GM19452 (cell line): ENCODE data around the gene NFIC.
"Not testable (repeated sequence)": the region's sequence is repeated elsewhere in the genome, so short reads cannot be mapped to it uniquely, and the experiment has no call there.

Experiments used
- ATAC-seq: cut with Tn5 transposase; IDR thresholded peaks from one replicate; pipeline ENCODE4 v1.9.1; 2021; ENCODE audit not compliant: unreplicated experiment

The NFIC gene

GRCh38 chr19:3365836-3366752 lies at the start of gene NFIC:
Gene NFIC, plus strand, starts transcription at chr19:3366583. Its CDS starts 54 bp downstream, at chr19:3366637.
- ATAC-seq, result no peak

GRCh38 chr19:3316659-3317207 lies 49.6 kb upstream of the NFIC start:
- ATAC-seq, result no peak

- ATAC-seq, result no peak
Observed at GRCh38 chr19:3319643-3320353, 46.6 kb upstream of the NFIC start.

- ATAC-seq, result no peak
Observed at GRCh38 chr19:3320354-3320670, 46.1 kb upstream of the NFIC start.

DNA sequence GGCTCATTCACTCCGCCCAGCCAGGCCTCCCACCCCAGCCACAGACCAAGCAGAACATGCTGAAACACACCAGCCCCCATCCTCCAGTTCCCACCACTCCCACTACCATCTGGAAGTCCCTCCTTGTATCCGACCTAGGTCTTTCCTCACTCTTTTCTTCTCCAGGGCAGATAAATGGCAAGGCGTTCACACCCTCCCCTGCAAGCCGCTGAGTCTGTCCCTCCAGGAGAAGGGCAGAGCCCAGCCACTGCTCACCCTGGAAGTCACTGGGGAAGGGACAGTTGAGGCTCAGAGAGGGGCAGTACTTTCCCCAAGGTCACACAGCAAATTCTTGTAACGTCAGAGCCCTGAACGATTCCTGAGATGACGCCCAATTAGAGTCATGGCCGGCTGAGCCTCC lies 45.5 kb upstream of the NFIC start:
- ATAC-seq, result no peak

- ATAC-seq, result no peak
Observed at GRCh38 chr19:3321696-3322095, 44.7 kb upstream of the NFIC start.

DNA sequence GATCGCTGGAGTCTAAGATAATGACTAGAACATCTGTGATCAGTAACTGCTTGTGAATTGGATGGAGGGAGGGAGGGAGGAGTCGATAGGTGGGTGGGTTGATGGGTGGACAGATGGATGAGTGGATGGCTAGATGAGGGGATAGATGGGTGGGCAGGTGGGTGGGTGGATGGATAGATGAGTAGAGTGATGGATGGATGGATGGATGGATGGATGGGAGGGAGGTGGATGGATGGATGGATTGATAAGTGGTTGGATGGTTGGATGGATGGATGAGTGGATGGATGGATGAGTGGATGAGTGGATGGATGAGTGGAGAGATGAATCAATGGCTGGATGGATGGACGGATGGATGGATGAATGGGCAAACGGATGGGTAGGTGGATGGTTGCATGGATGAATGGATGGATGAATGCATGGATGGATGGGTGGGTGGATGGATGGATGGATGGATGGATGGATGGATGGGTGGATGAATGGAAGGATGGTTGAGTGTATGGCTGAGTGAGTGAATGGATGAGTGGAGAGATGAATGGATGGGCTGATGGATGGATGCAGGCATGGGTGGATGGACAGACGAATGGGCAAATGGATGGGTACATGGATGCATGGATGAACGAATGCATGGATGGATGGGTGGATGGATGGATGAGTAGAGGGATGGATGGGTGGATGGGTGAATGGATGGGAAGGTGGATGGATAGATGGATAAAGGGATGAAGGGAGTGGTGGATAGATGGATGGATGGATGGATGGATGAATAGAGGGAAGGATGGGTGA lies 44.0 kb upstream of the NFIC start:
- ATAC-seq, result no peak

DNA sequence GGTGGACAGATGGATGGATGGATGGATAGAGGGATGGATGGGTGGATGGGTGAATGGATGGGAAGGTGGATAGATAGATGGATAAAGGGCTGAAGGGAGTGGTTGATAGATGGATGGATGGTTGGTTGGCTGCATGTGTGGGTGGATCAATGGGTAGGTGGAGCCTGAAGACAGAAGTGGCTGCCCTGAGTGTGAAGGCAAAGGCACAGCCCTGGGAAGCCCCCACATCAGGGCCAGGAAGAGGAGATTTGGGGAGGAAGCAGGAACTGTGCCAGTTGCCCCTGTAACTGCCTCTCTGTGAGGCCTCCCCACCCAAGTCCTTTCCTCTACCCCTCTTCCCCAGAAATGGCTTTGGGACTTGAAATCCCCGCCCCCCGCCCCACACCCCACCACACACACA lies 43.4 kb upstream of the NFIC start:
- no peak for ATAC-seq

- ATAC-seq, result no peak
Observed at GRCh38 chr19:3323658-3324057, 42.7 kb upstream of the NFIC start.

DNA sequence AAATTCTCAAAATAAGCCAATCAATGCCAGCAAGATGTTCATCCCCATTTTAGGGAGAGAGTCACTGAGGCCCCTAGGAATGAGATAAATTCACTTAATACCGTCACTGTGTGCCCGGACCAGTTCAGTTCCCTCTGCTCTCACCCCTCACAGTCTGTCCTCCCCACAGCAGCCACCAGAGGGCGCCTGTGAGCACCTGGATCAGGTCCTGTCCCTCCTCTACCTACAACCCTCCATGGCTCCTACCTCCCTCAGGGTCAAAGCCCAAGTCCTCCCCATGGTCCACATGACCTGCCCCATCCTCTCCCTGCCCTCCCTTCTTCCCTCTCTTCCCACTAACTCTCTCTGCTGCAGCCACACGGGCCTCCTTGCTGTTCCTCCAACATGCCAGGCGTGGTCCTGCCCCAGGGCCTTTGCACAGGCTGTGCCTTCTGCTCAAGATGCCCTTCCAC lies 42.0 kb upstream of the NFIC start:
- ATAC-seq, result no peak

GRCh38 chr19:3325451-3325850 lies 40.9 kb upstream of the NFIC start:
- no peak for ATAC-seq

GRCh38 chr19:3328743-3329142 lies 37.6 kb upstream of the NFIC start:
- ATAC-seq, result no peak

- ATAC-seq, result no peak
Observed at GRCh38 chr19:3330047-3330446, 36.3 kb upstream of the NFIC start.

DNA sequence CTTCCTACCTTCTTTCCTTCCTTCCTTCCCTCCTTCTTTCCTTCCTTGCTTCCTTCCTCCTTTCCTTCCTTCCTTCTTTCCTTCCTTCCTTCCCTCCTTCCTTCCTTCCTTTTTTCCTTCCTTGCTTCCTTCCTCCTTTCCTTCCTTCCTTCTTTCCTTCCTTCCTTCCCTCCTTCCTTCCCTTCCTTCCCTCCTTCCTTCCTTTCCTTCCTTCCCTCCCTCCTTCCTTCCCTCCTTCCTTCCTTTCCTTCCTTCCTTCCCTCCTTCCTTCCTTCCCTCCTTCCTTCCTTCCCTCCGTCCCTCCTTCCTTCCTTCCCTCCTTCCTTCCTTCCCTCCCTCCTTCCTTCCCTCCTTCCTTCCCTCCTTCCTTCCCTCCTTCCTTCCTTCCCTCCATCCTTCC lies 34.2 kb upstream of the NFIC start:
- ATAC-seq, result not testable (repeated sequence)

DNA sequence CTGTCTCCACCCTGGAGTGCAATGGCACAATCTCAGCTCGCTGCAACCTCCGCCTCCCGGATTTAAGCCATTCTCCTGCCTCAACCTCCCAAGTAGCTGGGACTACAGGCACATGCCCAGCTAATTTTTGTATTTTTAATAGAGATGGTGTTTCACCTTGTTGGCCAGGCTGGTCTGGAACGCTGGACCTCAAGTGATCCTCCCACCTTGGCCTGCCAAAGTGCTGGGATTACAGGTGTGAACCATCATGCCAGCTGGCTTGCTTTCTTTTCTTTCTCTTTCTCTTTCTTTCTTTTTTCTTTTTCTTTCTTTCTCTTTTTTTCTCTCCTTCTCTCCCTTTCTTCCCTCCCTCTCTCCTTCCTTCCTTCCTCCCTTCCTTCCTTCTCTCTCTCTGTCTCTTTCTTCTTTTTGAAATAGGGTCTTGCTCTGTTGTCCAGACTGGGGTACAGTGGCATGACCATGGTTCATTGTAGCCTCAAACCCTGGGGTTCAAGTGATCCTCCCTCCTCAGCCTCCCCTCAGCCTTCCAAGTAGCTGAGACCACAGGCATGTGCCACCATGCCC lies 33.3 kb upstream of the NFIC start:
- ATAC-seq, result no peak

DNA sequence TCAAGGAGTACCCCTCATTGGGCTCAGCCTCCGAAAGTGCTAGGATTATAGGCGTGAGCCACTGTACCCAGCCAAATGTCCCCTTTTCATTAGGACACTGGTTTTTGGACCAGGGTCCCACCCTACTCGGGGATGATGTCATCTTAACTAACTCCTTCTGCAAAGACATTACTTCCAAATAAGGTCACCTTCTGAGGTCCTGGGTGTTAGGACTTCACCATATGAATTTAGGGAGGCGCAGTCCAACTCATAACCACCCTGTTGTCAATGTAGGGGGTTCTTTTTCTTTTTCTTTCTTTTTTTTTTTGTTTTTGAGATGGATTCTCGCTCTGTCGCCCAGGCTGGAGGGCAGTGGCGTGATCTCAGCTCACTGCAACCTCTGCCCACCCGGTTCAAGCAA lies 32.7 kb upstream of the NFIC start:
- no peak for ATAC-seq

GRCh38 chr19:3334749-3335430 lies 31.5 kb upstream of the NFIC start:
- not testable (repeated sequence) for ATAC-seq

- no peak for ATAC-seq
Observed at GRCh38 chr19:3335431-3336350, 30.7 kb upstream of the NFIC start.

DNA sequence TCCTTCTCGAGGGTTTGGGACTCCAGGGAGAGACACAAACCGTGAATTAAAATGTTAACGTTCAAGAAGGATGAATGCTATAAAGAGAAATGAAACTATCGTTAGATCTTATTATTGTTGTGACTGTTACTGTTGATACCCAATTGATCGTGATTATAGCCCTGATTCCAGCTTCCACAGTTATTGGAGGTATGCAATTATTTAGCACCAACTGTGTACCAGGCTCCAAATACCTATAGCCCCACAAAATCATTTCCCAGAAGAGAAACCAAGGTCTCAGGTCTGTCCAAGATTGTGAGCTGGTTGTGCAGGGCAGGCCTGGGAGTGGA lies 30.1 kb upstream of the NFIC start:
- no peak for ATAC-seq
